Activated CD4-positive, alpha-beta T cell treated with anti-CD3 and anti-CD28 coated beads, Interleukin-10, Interleukin-2, amounts not matched to agents 100 ng/mL and 50 ng/mL, durations not matched to agents 16 hours and 8 hours (primary cell): ENCODE data around the gene LMOD3.

Experiments
- DNase-seq: peaks from one replicate; pipeline ENCODE4 v3.0.0-alpha.2; 2020

LMOD3 gene

DNA sequence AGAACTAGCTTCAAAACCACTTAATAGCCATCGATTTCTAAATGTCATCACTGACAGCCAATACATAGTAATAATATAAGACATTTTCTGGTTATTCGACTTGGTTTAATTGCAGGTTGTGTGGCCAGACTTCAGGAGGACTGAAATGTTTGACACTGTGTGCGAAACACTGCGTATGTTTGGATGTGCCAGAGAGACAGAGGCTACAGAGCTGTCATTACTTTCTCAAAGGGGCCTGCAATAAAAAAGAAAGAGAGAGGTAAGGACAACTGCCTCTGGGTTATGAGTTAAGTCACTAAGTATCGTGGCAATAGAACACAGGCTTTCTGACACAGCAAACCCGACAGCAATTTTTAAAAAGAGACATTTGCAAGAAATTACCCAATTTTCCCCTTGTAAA is 882 bp downstream of the LMOD3 start:
- DNase-seq = no peak

DNA sequence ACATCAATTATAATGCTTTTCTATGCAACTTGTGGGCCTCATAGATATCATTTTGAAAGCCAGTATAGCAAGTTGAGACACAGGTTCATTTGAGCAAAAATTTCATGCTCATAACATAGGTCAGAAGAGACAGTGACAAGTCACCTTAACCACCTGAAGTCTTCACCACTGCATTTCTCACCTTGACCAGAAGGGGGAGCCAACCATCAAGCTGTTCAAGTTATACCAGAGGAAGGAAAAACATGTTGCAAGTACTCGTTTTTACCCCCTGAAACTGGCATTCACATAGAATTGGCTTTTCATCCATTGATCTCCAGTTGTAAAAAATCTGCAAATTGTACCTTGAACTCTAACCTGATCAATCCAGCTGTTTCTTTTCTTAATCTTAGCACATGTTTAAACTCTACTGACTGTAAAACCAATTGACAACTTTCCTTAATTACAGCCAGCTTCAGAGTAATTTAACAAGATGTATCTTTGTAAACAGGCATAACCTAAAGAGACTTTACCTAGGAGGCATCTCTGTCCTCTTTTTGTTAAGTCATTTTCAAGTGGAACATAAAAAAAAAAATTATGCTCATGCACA is 1.4 kb downstream of the LMOD3 start:
- DNase-seq = peak; percentile 89

DNA sequence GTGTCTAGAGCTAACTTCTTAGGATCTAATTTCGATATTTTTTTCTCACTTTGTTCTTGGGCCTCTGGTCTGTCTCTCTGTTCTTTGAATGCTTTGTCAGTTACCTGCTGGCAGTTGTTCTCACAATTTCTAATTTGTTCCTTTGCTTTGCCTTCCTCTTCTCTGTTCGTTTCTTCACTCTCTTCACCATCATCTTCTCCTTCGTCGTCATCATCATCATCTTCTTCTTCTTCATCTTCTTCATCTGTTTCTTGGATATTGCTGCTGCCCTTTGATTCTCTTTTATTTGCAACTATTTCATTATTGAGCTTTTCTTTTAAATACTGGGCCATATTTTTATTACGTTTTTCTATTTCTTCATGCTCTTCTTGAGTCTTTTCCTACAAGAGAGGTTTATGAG is 2.7 kb downstream of the LMOD3 start:
- DNase-seq = no peak

DNA sequence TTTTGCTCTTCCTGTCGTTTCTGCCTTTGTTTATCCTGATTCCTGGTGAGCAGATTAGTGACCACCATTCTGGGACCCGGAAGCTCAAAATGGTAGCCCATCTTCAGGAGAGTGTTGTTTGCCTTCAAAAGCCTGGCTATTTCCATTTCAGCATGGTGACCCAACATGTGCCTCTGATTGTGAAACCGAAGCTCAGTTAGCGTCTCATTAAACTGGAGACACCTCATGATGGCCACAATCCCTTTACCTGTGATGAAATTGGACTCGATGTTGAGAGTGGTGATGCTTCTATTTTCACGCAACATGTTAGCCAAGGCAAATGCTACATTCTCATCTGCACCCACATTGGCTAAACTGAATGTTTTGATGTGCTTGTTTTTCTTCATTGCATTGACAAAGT is 3.3 kb downstream of the LMOD3 start:
- DNase-seq = no peak

DNA sequence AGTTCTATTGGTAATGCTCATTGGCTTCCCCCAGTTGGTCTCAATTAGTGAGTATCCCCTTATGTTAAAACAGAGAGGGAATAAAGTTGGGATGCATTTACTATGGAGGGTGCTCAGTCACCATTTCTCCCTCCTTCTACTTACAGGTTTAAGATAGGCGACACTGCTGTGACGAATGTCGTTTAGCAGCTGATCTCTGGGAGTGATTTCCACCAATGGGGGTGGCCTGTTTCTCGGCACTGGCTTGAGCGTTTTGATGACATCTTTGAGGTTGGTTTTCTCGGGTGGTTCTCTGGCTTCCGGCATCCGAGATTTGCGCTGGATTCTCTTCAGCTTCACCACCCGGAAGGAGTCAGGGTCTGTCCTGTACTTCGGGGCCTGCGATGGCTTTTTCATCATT is 3.8 kb downstream of the LMOD3 start:
- no peak for DNase-seq

DNA sequence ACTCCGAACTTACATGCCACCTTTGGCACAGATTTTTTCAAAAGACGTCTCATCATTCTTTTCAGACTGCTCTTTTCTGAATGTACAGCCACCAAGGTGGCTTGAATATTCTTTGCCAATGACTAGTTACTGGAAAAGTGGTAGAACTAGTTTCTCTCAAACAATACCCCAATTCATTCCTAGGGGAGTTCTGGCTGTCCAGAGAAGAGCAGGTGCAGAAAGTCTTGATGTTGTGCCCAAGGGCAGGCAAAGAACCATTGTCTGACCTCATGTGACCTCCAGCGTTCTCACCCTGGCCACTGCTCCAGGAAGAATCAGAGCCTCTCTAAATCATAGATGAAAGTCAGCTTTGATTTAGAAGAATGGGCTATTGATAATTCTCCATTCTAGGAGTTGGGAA is 5.5 kb downstream of the LMOD3 start:
- no peak for DNase-seq

DNA sequence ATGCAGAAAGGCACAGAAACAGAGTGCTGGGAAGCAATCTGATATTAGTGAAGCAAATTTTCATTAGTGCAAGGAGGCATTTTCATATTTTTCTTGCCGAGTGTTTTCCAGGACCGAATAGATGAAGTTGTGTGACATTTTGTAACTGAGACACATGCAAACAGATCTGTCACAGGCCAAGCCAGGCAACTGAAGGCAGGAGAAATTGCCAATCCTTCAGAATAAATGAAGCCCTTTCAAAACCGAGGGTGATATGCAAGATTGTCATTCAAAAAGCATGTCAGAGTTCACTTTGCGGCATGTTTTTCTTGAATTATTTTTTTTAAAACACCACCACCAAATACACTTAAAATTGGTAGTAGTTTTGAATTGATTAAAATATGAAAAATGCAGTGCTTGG is 6.2 kb downstream of the LMOD3 start:
- no peak for DNase-seq

DNA sequence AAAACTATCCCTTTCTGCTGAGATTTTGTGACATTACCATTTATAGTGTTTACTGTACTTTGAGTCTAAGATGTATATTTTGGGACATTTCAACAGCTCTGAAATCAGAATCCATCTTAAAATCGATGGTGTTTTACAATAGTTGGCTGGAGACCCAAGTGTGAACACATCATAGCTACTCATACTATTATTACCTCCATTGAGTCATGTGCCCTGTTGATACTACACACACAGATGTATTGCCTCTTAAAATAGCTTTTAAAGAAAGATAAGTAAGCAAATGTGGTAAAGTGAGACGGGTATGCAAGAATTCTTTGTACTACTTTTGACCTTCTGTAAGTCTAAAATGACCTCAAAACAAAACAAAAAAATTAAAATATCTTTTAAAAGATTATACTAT is 6.7 kb downstream of the LMOD3 start:
- no peak for DNase-seq

DNA sequence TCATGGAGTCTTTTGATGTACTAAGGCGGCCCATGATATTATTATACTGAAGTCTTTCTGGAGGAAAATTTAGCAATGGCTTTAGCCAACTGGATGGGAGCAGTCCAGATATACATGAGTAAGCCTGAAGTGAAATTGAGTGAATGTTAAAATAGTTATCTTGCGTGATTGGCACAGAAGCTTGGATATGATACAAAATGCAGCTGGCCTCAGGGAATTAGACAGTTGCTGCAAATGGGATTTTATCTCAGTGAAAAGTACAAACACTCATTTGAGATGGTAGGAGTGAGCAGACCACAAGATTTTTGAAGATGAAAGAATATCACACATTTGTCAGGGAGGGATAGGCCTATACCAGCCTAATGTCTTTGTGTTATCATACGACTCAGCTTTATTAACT is 8.9 kb downstream of the LMOD3 start:
- no peak for DNase-seq

DNA sequence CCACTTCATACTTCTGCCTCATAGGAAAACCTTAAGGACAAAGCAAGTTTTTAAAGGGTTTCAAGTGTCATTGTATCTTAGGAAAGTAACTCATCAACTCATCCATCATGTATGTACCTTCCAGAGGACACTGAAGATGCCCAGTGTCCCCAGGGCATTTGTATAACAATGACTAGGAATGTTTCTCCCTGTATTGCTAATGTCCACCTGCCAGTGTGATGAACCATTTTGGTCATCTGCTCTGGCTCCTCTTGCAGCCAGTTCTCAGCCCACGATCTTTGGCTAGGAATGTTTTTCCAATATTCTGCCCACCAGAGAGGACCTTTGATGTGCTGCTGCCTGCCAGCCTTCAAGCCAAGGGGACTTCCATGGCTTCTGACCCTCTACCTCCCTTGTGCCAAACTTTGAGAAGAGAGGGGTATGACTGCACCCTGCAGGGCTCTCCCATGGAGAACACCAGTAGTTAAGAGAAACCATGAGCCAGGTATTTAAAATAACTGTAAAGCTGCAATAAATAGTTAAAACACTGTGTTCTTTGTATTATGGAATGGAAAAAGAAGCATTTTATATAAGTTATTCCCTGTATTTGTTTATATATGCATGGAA is 11.4 kb downstream of the LMOD3 start:
- no peak for DNase-seq

DNA sequence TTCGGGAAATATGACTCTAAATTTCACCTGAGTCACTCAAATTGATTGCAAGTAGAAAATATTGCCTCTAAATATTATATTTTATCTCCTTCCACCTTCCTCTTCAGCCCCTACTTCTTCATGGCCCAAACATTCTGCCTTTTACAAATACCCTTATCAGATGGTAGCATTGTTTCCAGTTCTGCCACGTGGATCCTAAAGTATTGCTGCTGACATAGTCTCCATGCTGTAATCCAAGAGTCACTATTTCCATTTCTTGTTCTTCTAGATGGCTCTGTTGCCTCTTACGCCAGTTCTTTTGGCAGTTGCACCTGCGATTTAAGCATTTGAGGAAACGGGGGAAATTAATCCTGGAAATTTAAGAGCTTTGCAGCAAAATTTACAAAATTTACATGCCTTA is 13.6 kb downstream of the LMOD3 start:
- no peak for DNase-seq

DNA sequence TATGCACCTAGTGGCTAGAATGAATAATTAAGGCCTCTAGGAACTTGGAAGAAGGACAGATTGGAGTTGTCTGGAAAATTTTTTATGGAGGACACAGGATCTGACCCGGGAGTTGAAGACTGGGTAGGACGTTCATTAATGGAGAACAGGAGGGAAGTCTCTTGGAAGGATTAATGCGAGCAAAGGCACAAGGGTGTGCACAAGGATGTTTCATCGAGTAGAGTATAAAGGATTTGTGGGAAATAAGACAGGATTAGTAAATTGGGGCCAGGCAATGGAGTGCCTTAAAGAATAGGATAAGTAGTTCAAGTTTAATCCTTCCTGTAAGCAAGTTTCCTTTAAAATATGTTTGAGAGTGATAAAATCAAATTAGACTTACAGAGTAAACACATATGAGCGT is 14.6 kb downstream of the LMOD3 start:
- DNase-seq = no peak

DNA sequence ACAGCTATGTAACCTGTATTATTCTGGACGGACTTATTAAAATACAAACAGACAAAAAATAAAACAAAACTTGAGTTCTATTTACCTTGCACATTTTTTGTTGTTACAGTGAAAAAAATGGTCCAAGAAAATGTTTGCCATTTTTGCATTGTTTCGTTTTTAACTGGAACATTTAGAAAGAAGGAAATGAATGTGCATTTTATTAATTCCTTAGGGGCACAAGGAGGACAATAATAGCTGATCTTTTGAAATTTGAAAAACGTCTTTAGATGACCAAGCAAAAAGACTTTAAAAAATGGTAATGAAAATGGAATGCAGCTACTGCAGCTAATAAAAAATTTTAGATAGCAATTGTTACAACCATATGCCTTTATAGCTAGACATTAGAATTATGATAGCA is 17.1 kb downstream of the LMOD3 start:
- no peak for DNase-seq

DNA sequence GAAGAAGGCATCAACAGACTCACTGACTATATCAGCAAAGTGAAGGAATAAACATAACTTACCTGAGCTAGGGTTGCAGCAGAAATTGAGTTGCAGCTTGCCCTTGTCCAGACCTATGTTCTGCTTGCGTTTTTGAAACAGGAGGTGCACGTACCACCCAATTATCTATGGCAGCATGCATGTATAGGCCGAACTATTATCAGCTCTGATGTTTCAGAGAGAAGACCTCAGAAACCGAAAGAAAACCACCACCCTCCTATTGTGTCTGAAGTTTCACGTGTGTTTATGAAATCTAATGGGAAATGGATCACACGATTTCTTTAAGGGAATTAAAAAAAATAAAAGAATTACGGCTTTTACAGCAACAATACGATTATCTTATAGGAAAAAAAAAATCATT is 17.8 kb downstream of the LMOD3 start:
- no peak for DNase-seq

DNA sequence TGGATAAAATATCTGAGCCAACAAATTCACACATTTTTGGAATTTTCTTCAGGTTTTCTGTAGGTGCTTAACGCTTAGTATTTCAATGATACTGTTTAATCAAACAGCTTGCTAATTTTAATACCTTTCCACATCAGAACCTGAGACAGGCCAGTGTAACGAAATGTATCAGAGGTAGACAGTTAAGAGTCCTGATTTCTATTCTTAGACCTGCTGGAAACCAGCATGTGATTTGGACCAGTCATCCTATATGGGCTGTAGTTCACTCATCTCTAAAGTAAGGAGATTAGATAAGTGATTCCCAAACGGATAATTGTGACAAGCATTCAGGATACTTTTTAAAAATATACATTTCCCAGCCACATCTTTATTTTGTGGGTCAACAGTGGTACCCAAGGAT is 19.3 kb downstream of the LMOD3 start:
- DNase-seq = no peak

DNA sequence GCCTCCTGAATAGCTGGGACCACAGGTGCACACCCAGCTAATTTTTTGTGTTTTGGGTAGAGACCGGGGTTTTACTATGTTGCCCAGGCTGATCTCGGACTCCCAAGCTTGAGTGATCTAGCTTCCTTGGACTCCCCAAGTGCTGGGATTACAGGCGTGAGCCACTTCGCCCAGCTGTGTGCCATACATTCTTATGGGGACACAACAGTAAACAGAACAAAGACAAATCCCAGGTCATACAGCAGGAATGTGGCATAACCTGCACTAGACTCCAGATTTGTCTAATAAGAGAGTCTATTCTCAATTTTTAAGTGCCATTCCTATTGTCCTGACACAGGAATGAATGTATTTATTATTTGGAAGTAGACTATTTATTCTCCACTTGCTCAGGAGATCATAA is 20.0 kb downstream of the LMOD3 start:
- no peak for DNase-seq

DNA sequence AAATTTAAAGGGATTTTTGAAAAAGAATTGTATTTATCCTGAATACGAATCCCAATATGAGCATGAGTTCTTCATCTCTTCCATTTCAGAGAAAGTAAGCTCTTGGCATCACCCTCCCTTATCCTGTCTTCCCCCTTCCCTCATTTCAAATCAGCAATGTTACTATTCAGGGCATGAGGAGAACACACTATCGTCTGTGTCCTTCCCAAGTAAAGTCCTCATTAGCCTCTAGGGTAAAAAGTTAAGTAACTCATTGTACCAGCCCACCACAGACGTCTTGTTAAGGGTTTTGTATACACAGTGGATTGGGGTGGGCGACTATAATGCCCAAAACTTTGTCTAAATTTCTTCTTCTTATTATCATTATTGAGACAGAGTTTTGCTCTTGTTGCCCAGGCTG is 22.8 kb downstream of the LMOD3 start:
- DNase-seq = no peak

DNA sequence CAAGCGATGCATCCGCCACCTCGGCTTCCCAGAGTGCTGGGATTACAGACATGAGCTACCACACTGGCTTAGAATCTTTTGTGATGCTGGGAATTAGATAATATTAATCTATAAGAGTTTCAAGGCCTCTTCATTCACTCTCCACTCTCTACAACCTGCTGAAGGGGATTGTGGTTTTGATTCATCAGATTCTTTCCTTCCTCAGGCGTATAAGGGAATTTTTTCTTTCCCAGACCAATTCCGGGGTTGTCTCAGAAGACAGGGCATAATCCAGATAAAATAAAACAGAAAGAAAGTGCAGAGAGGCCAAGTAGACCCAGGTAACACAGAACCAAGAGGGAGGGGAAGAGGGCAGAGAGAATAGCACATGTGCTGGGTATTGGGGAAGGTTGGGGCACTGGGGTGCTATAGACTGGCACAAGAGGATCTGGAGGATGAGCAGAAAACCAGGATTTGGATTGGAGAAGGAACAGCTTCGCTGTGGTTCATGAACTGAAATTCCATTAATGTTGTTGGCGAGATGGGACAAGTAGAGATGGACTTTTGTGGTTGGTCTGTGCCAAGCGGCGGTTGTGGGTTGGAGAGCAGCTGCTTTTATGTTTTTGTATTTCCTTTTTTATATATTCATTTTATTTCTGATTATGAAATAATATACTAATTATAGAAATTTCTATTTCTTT is 24.8 kb downstream of the LMOD3 start:
- no peak for DNase-seq

DNA sequence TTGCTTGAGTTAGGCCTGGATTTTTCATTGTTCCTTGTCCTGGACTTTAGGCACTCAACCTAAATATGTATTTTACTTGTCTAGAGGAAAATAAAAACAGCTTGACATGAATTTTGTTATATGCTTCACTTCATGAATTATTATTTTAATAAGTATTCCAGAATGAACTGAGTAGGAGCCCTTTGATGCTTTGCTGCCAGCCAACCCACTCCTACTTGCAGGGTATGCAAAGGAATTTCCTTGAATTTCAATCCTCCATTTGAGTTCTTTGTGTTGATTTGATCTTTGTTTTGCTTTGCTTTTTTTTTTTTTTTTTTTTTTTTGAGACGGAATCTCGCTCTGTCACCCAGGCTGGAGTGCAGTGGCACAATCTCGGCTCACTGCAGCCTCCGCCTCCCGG is 26.1 kb downstream of the LMOD3 start:
- no peak for DNase-seq

DNA sequence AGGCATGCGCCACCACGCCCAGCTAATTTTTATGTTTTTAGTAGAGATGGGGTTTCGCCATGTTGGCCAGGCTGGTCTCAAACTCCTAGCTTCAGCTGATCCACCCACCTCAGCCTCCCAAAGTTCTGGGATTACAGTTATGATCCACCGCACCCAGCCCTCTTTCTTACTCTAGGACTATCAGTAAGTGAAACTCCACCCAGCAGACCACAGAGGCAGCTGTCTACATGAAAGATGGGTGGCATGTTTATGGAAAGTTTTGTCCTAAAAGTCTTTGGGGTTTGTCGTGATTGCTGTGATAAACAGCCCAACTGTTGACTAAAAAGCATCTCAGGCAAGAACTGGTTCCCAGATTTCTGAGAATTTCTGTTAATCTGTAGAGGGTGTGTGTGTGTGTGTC is 26.8 kb downstream of the LMOD3 start:
- DNase-seq = peak; percentile 60

DNA sequence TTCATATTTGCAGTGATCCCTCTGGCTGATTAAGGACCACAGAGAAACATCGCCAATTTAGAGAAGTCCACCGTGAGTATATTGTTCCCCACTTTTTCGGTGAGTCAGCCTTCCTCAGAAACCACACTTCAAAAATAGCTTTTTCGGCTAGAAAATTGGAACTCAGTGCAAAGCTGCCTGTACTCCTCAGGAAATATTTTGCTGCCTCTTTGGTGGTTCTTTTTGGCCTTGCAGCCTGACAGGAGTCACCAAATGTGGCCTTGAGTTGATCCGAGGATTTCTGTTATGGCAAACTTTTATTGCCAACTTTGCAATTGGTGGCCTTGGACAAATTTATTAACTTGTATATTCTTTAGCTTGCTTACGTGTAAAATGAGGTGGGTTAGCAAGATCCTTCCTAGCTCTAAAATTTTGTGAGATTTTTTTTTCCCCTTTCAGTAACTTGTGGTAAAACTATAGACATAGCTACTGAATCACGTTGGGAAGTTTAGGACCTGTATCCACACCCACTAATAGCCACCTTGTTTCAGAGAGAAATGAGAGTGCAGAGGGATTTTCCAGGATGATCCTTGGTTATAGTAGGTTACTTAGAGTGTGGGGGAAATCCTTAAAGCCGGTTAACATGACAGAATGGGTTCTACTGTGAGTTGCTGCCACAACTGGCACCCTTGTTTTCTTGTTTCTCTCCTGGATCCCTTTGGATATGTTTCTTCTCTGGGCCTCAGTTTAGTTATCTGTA is 27.8 kb downstream of the LMOD3 start:
- peak; percentile 64 for DNase-seq

DNA sequence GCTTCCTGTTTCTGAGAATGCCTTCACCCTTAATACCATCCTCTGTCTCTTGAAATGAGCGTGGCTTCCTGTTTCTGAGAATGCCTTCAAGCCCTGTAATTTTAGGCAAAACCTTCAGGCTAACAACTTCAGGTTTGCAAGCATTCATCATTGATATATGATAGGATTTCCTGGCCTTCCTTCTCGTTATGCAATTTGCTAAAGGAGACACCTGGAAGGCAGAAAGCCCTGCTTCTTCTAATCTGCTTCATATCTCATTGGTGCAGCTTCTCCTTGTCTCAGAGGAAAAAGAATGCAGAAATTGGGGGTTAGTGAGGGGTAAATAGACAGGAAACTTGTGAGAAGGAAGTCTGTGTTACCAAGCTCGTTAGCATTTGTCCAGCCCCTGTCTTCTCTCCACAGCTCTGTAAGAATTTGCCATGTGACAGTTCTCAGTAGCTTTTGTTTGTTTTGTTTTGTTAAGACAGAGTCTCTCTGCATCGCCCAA is 30.3 kb downstream of the LMOD3 start:
- DNase-seq = peak; percentile 87

DNA sequence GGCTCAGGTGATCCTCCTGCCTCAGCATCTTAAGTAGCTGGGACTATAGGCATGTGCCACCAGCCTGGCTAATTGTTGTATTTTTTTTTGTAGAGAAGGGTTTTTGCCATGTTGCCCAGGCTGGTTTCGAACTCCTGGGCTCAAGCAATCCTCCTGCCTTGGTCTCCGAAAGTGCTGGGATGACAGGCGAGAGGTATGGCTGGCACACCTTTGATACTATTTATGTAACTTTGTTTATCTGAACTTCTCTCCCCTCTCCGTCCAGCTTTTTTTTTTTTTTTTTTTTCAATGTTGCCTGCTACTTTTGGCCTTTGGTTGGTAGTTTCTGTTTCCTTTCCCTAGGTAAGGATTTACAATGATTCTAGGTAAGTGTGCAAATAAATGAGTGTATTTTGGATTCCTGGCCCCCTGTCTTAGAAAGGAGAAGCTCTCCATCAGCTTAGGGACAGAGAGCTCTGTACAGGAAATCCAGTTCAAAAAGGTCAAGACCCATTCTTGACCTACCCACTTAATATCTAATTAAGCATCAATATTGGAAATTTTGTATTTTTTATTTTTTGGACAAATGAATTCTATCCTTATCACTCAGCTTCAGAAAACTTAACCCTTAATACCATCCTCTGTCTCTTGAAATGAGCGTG is 30.9 kb downstream of the LMOD3 start:
- DNase-seq = peak; percentile 34

DNA sequence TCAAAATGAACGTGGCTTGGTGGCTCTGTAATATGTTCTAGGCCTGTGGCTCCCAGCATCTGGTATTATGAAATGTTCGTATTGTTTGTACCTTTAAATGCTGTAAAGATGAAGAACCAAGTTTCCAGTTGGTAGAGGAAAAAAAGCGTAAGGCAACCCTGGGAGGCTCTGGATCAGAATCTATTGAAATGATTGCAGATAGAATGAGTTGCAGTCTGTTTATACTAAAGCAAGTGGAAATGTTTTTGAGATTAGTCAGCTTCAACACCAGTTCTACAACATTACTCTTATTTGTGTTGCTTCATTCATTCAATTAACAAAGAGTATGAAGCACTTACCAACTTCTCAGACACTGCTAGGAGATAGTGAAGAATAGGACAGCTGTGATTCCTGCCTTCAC is 32.4 kb downstream of the LMOD3 start:
- DNase-seq = no peak
